Measurements from ENCODE around the gene CDH4.
A peak's percentile ranks its signal among the peaks of the same experiment; 100 is the strongest.
"Not testable (repeated sequence)": the region's sequence is repeated elsewhere in the genome, so short reads cannot be mapped to it uniquely, and the experiment has no call there.

CDH4 gene

DNA sequence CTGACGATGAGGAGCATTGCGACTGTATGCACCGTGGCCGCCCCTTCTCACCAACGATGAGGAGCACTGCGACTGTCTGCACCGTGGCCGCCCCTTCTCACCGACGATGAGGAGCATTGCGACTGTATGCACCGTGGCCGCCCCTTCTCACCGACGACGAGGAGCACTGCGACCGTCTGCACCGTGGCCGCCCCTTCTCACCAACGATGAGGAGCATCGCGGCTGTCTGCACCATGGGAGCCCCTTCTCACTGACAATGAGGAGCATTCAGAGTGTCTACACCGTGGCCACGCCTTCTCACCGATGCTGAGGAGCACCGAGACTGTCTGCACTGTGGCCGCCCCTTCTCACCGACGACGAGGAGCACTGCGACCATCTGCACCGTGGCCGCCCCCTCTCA is 692.9 kb downstream of the CDH4 start:
- DNase-seq (ENCODE audit: low spot score) = not testable (repeated sequence)

DNA sequence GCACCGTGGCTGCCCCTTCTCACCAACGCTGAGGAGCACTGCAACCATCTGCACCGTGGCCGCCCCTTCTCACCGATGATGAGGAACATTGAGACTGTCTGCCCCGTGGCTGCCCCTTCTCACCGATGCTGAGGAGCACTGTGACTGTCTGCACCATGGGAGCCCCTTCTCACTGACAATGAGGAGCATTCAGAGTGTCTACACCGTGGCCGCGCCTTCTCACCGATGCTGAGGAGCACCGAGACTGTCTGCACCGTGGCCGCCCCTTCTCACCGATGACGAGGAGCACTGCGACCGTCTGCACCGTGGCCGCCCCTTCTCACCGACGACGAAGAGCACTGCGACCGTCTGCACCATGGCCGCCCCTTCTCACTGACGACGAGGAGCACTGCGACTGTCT is 693.4 kb downstream of the CDH4 start:
- not testable (repeated sequence) for DNase-seq (ENCODE audit: low spot score)

DNA sequence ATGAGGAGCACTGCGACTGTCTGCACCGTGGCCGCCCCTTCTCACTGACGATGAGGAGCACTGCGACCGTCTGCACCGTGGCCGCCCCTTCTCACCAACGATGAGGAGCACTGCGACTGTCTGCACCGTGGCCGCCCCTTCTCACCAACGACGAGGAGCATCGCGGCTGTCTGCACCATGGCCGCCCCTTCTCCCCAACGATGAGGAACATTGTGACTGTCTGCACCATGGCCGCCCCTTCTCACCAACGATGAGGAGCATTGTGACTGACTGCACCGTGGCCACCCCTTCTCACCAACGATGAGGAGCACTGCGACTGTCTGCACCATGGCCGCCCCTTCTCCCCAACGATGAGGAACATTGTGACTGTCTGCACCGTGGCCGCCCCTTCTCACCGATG is 696.0 kb downstream of the CDH4 start:
- DNase-seq (ENCODE audit: low spot score) = not testable (repeated sequence)

GRCh38 chr20:61948586-61949362 is 696.7 kb downstream of the CDH4 start:
- no peak for DNase-seq (ENCODE audit: low spot score)

GRCh38 chr20:61949363-61949713 is 697.3 kb downstream of the CDH4 start:
- DNase-seq (ENCODE audit: low spot score) = no peak

DNA sequence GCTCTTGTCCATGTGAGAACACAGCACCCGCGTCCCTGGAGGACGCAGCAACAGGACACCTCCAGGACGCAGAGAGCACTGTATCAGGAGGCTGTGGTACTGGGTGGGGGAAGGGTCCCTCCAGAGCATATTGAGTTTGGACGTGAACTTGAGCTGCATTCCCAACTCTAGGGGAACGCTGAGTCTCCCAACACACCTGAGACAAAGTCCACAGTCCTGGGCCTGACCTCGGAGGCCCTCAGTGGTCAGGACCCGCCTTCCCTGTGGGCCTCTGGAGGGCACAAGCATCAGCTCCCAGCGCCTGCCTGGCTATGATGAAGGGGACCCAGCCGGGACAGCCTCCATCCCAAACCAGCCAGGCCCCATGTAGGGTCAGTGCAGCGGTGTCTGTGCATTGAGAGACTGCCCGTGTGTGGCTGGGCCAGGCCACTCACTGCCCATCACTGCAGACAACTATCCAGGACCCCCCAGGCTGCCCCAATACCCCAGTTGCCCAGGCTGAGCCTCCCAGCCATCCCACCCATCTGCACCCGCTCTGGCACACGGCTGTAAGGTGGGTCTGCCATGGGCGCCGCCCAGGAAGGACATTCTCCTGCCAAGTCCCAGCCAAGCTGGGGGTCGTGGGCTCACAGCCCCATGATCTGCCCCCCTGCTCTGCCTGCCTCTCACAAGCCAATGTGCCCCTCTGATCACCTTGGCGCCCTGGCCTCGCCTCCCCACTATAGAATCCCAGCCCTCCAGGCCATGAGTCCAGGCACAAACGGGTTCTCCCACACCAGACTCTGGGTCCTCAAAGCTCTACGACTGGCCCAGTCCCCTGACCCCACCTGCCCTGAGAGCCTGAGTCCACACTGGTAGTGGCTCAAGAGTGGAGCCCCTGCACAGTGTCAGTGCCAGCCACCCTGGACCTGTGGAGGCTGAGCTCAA is 697.9 kb downstream of the CDH4 start:
- DNase-seq (ENCODE audit: low spot score) = no peak

DNA sequence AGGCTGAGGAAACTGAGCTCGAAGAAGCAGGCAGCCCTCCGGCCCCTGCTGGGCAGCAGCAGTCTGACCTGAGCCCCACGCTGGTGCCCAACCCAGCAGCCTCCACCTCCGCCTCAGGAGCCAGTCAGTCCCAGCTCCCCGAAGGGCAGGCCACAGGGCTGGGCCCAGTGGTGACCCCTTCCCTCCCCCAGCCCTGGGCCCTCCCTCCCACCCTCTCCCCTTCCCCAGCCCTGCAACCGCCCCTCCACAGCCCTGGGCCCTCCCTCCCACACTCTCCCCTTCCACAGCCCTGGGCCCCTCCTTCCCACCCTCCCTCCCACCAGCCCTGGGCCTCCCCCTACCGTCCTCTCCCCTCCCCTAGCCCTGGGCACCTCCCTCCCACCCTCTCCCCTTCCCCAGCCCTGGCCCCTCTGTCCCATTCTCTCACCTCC is 698.6 kb downstream of the CDH4 start:
- DNase-seq (ENCODE audit: low spot score) = no peak

DNA sequence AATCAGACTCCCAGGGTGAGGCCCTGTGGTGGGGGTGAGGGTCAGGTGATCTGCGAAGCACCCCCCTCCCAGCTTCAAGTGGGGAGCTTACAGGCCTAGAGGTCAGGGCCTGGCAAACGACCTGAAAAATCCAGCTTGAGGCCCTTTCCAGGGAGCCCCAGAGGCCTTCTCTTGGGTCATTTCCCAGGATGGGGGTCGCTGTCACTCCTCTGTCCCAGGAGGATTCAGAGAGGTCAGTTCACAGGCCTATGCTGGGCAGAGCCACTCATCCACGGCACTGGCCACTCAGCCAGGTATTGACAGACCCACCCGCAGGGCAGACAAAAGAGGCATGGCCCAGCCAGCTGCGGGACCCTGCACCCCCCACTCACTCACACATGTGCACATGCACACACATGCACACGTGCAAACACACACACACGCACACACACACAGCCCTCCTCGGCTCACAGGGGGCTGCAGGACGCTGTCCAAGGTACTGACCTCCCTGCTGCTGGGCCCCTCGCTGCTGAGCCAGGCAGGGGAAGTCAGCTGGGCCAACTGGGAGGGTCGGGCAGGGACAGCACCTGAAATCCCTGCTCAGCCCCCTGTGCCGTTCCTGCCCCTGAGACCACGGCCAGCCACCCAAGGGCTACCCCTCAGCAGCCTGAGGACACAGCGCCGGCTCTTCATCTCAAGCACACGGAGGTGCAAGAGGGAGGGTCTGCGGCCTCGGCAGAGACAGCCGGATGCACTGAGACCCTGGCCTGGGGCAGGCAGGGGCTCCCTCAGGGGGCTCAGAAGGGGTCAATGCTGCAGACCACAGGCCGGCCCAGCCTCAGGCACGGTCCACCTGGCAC is 699.9 kb downstream of the CDH4 start:
- DNase-seq (ENCODE audit: low spot score) = peak; percentile 86

GRCh38 chr20:61953037-61954021 is 701.3 kb downstream of the CDH4 start:
- DNase-seq (ENCODE audit: low spot score) = no peak

GRCh38 chr20:61954276-61955021 is 702.4 kb downstream of the CDH4 start:
- DNase-seq (ENCODE audit: low spot score) = no peak

- DNase-seq (ENCODE audit: low spot score) = no peak
Observed at GRCh38 chr20:61955668-61956395, 703.8 kb downstream of the CDH4 start.

DNA sequence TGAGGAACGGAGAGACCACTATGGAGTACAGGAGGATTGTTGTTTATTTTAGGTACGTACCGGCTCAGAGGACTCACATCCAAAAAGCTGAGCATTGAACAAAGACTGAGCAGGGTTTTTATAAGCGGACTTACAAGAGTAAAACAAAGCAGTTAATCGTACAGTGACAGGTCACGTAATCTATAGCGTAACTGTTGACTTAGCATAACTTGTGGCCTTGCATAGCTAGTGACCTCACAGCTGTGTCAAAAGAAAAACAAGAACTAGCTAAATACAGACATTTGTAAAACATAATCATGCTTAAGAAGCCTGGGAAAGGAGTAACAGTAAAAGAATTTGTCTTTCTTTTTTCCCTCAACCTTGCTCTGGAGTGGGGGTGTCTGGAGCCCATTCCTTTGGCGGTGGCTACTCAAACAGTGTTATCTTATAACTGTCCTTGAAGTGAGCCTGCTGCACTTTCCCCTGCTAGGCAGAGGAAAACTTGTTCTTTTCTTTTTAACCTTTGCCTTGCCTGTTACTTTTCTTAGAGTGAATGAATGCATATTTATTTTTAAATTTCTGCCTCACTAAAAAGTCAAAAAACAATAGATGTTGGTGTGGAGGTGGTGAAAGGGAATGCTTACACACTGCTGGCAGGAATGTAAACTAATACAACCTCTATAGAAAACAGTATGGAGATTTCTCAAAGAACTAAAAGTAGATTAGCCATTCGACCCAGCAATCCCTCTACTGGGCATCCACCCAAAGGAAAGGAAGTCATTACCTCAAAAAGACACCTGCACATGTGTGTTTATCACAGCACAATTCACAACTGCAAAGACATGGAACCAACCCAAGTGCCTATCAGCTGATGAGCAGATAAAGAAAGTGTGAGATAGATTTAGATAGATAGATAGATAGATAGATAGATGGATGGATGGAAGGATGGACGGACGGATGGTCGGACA is 704.6 kb downstream of the CDH4 start:
- DNase-seq (ENCODE audit: low spot score) = no peak

- DNase-seq (ENCODE audit: low spot score) = no peak
Observed at GRCh38 chr20:61957961-61958715, 706.1 kb downstream of the CDH4 start.

DNA sequence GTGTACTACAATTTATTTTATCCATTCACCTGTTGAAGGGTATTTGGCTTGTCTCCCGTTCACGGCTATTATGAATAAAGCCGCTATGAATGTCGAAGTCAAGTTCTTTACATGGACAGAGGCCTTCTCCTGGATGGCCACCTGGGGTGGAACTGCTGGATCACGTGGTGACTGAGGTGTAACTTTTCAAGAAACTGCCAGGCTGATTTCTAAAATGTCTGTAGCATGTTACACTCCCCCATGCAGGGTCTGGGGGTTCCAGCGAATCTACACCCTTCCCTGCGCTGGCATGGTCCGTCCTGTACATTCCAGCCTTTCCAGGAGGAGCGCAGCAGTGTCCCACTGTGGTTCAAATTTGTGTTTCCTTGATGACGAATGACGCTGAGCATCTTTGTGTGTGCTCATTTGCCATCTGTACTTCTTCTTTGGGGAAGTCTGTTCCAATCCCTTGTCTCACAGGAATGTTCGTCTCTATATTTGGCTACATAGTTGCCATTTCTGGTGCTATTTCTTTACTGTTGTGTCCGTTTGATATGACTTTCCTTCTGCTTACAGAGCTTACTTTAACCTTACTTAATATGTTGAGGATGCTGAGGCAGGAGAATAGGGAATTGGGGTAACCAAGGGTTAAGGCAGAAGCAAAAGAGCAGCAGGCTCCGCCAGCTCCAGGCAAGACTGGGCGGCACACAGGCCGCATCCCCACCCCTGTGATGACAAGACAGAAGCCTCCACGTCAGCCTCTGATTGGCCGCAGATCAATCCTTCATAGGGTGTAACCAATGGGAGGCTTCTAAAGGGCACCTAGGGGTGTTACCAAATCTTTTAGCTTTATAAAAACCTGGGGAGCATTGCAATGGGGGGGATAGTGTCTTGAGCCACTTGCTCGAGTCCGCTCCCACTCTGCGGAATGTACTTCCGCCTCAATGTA is 707.0 kb downstream of the CDH4 start:
- DNase-seq (ENCODE audit: low spot score) = peak; percentile 82

- no peak for DNase-seq (ENCODE audit: low spot score)
Observed at GRCh38 chr20:61960836-61961235, 708.8 kb downstream of the CDH4 start.

DNA sequence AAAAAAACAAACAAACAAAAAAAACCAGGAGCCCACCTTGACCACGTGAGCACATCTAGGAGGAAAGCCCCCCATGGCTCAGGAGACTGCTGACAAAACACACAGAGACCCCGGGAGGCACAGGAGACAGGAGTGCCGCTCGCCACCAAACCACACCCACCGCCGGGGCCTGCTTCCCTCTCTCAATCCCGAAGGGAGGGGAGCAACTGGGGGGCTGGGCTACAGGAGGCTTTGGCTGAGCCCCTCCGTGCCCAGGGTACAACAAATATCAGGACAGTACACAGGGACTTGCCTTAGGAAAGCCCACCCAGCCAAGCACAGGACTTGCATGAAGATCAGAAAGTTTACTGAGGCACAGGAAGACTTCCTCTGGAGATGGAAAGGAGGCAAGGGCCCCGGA is 711.1 kb downstream of the CDH4 start:
- no peak for DNase-seq (ENCODE audit: low spot score)

Measured in iPS-NIHi11 (cell line).